Measurements from ENCODE around the gene BAHCC1. TPM values are rescaled to one million over a fixed set of nuclear protein-coding genes. Genes with fewer than 3 reads are reported as not detected.

The BAHCC1 gene
- total RNA-seq, 1 experiment from 2014 or later = 3.1 TPM

DNA sequence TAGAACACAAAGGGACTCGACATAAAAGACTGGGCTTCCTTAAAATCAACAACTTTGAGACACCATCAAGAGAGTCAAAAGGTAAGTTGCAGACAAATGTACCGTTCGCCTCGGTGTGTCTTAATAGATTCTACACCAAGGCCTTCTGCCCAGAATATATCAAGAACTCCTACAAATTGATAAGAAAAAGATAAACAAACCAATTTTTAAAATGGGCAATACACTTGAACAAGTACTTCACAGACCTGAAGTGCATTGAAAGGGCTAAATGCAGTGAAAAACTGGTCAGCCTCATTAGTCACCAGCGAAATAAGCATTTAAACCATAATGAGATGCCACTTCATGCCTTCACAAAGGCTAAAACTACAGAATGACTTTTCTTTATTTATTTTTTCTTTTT is 20.4 kb upstream of the BAHCC1 start:
- Histone ChIP-seq H3K79me1 (ENCODE audit: insufficient read depth, low read depth, low read length, poor library complexity, severe bottlenecking) (no peaks in the 10 kb centered on the region), H2BK12ac (ENCODE audit: insufficient read length, low read depth, low read length) (no peak overlapping the region), H3K18ac (ENCODE audit: insufficient read length, low read depth, low read length) (no peak overlapping the region), H4K5ac (ENCODE audit: insufficient read length, low read depth, low read length) (no peak overlapping the region), H3K27ac (ENCODE audit: insufficient read length, low read depth, low read length) (no peak overlapping the region), H3K27me3 (ENCODE audit: insufficient read depth, low read length) (no peaks in the 10 kb centered on the region), H3T11ph (ENCODE audit: low read length) (no peak overlapping the region), H2BK15ac (ENCODE audit: low read depth, low read length) (no peak overlapping the region), H2BK5ac (ENCODE audit: insufficient read length, low read length) (no peak overlapping the region), H3K56ac (ENCODE audit: insufficient read length, low read depth, low read length) (no peak overlapping the region), H4K8ac (replicated peaks; ENCODE audit: insufficient read length, low read depth, low read length) (no peak overlapping the region), H3K79me2 (ENCODE audit: insufficient read depth, low read length) (no peaks in the 10 kb centered on the region), H3K4ac (ENCODE audit: low read depth, low read length) (no peak overlapping the region), H3K4me1 (ENCODE audit: insufficient read depth, low read length) (no peaks in the 10 kb centered on the region), H4K20me1 (ENCODE audit: control insufficient read depth, insufficient read depth, insufficient read length) (no peaks in the 10 kb centered on the region), H3K23ac (ENCODE audit: insufficient read length, low read depth, low read length) (no peak overlapping the region), H4K91ac (ENCODE audit: insufficient read length, low read depth, low read length) (no peak overlapping the region), H3K23me2 (ENCODE audit: insufficient read length, low read depth, low read length, poor library complexity, severe bottlenecking) (no peaks in the 10 kb centered on the region), H2BK20ac (ENCODE audit: low read depth, low read length, poor library complexity, severe bottlenecking) (no peak overlapping the region), H3K9me3 (ENCODE audit: control insufficient read depth, low read depth, low read length) (no peaks in the 10 kb centered on the region), H2AK5ac (ENCODE audit: insufficient read length, low read length) (no peak overlapping the region), H2BK120ac (ENCODE audit: low read depth, low read length, poor library complexity, severe bottlenecking) (no peak overlapping the region), H3K14ac (ENCODE audit: insufficient read depth, low read length) (no peak overlapping the region), H3K4me2 (ENCODE audit: insufficient read depth, insufficient read length, low read length) (no peak overlapping the region), H3K9ac (ENCODE audit: extremely low read depth, insufficient read length, low read length) (no peak overlapping the region), H2AFZ (ENCODE audit: low read length) (no peak overlapping the region)
- no CpG with 5 or more reads among the region's 5 CpGs for WGBS (ENCODE audit: extremely low coverage, insufficient read length, low lambda C conversion rate)
- peaks cover 35% of the 10 kb centered on the region for H3K27me3 Mint-ChIP-seq (ENCODE audit: low read depth)
- no peak overlapping the region for H3K4me3 Mint-ChIP-seq
- TF ChIP-seq, protein P1, sequence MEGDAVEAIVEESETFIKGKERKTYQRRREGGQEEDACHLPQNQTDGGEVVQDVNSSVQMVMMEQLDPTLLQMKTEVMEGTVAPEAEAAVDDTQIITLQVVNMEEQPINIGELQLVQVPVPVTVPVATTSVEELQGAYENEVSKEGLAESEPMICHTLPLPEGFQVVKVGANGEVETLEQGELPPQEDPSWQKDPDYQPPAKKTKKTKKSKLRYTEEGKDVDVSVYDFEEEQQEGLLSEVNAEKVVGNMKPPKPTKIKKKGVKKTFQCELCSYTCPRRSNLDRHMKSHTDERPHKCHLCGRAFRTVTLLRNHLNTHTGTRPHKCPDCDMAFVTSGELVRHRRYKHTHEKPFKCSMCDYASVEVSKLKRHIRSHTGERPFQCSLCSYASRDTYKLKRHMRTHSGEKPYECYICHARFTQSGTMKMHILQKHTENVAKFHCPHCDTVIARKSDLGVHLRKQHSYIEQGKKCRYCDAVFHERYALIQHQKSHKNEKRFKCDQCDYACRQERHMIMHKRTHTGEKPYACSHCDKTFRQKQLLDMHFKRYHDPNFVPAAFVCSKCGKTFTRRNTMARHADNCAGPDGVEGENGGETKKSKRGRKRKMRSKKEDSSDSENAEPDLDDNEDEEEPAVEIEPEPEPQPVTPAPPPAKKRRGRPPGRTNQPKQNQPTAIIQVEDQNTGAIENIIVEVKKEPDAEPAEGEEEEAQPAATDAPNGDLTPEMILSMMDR (conservative IDR thresholded peaks at IDR 0.05) = no peak
- peaks cover 0 to 2% of the 10 kb centered on the region in 2 experiments; a peak in 2 of 4 replicates for H3K4me1 Mint-ChIP-seq
- H3K27ac Mint-ChIP-seq = no peak overlapping the region
- DNase-seq = no peak
- no peaks in the 10 kb centered on the region for H3K9me3 Mint-ChIP-seq
- no peaks in the 10 kb centered on the region for H3K36me3 Mint-ChIP-seq (ENCODE audit: insufficient read depth in 1 of 3, low read depth in 3 of 3)
